Spleen (tissue), 7 donors: ENCODE data around the gene WSCD1.

Source experiments
- CTCF ChIP-seq, 11 experiments: fragments of 200-600 bp in 7 of 11; fragments of 450-650 bp in 4 of 11; sonication (generic) in 4 of 11; IDR thresholded peaks in 8 of 11; conservative IDR thresholded peaks in 3 of 11; 1 replicate in 7 of 11; 2 replicates in 4 of 11; pipeline versions ENCODE4 v1.4.0 to v1.8.0; 2016 to 2021; ENCODE audit warnings: antibody characterized with exemption in 11 of 11, inconsistent platforms in 4 of 11, mild to moderate bottlenecking in 1 of 11
- POLR2A ChIP-seq, 3 donors: fragments of 450-650 bp; IDR thresholded peaks; one replicate each; pipeline ENCODE4 v1.5.1; 2017; ENCODE audit warnings: antibody characterized with exemption in 3 of 3, mild to moderate bottlenecking in 1 of 3
- donor health status: DM: no; HTN: no; CAD: no; lungs with moderate emphysema.
- donor health status: DM: no; HTN: no; CAD: no.
- donor health status: DM: no; HTN: no; CAD: no.

- TF ChIP-seq POLR2A (IDR thresholded peaks at IDR 0.05) (no peak), CTCF (IDR thresholded peaks at IDR 0.05 in 8 of 11, conservative IDR thresholded peaks at IDR 0.05 in 3 of 11) (no peak)
Observed at GRCh38 chr17:6041246-6041645, 28.9 kb upstream of the WSCD1 start.
